ENCODE results near the gene ATP1B3. TPM values are rescaled to one million over a fixed set of nuclear protein-coding genes. Genes with fewer than 3 reads are reported as not detected.

ATP1B3 gene
- polyA plus RNA-seq, 1 donor from 2014 or later = 131 TPM

DNA sequence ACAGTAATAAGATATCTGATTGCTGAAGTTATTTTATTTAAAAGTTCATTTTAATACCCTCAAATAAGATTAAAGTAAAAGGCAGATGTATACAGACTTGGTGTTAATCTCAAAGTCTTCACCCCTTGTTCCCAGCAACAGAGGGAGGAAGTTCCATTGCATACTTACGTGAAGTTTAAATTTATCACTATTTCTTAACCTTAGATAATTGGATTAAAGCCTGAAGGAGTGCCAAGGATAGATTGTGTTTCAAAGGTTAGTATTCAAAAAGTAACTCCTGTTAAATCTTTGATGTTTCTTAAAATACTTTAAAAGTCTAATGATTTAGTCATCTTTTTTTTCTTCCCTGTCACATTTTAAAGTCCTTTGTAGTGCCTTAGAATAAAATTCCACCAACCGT, 39.3 kb downstream of the ATP1B3 start:
- H3K27ac ChIP-seq (ENCODE audit: low read length) = no peak overlapping the region
- no peaks in the 10 kb centered on the region for H3K79me2 ChIP-seq (replicated peaks; ENCODE audit: insufficient read depth, low read length)
- H2AFZ ChIP-seq (ENCODE audit: low read depth, low read length) = no peak overlapping the region
- no peaks in the 10 kb centered on the region for H3F3A ChIP-seq (ENCODE audit: insufficient read depth, low read length, poor library complexity, severe bottlenecking)
- no peak overlapping the region for H3K4me3 ChIP-seq (ENCODE audit: low read length)
- no peaks in the 10 kb centered on the region for H4K20me1 ChIP-seq (ENCODE audit: insufficient read depth)
- H3K27me3 ChIP-seq (ENCODE audit: insufficient read depth, low read depth, low read length) = no peaks in the 10 kb centered on the region
- no peaks in the 10 kb centered on the region for H3K9me2 ChIP-seq (ENCODE audit: insufficient read depth, low read length)
- no peak overlapping the region for H3K4me2 ChIP-seq (ENCODE audit: low read length)
- TF ChIP-seq, protein P1, sequence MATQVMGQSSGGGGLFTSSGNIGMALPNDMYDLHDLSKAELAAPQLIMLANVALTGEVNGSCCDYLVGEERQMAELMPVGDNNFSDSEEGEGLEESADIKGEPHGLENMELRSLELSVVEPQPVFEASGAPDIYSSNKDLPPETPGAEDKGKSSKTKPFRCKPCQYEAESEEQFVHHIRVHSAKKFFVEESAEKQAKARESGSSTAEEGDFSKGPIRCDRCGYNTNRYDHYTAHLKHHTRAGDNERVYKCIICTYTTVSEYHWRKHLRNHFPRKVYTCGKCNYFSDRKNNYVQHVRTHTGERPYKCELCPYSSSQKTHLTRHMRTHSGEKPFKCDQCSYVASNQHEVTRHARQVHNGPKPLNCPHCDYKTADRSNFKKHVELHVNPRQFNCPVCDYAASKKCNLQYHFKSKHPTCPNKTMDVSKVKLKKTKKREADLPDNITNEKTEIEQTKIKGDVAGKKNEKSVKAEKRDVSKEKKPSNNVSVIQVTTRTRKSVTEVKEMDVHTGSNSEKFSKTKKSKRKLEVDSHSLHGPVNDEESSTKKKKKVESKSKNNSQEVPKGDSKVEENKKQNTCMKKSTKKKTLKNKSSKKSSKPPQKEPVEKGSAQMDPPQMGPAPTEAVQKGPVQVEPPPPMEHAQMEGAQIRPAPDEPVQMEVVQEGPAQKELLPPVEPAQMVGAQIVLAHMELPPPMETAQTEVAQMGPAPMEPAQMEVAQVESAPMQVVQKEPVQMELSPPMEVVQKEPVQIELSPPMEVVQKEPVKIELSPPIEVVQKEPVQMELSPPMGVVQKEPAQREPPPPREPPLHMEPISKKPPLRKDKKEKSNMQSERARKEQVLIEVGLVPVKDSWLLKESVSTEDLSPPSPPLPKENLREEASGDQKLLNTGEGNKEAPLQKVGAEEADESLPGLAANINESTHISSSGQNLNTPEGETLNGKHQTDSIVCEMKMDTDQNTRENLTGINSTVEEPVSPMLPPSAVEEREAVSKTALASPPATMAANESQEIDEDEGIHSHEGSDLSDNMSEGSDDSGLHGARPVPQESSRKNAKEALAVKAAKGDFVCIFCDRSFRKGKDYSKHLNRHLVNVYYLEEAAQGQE (IDR thresholded peaks at IDR 0.05; ENCODE audit: borderline replicate concordance) = no peak
- TF ChIP-seq MXI1 (conservative IDR thresholded peaks at IDR 0.05; ENCODE audit: poor library complexity, severe bottlenecking) (no peak), TAF1 (IDR thresholded peaks at IDR 0.05; ENCODE audit: low read depth) (no peak), POLR2AphosphoS5 (IDR thresholded peaks at IDR 0.05) (no peak), SMC3 (conservative IDR thresholded peaks at IDR 0.05; ENCODE audit: poor library complexity) (no peak), RAD21 (conservative IDR thresholded peaks at IDR 0.05) (no peak), EP300 (conservative IDR thresholded peaks at IDR 0.05; ENCODE audit: poor library complexity, severe bottlenecking) (no peak), EZH2 (IDR thresholded peaks at IDR 0.05; ENCODE audit: borderline replicate concordance, insufficient read depth, low read length, poor library complexity, severe bottlenecking) (no peak)
- TF ChIP-seq, protein P2, sequence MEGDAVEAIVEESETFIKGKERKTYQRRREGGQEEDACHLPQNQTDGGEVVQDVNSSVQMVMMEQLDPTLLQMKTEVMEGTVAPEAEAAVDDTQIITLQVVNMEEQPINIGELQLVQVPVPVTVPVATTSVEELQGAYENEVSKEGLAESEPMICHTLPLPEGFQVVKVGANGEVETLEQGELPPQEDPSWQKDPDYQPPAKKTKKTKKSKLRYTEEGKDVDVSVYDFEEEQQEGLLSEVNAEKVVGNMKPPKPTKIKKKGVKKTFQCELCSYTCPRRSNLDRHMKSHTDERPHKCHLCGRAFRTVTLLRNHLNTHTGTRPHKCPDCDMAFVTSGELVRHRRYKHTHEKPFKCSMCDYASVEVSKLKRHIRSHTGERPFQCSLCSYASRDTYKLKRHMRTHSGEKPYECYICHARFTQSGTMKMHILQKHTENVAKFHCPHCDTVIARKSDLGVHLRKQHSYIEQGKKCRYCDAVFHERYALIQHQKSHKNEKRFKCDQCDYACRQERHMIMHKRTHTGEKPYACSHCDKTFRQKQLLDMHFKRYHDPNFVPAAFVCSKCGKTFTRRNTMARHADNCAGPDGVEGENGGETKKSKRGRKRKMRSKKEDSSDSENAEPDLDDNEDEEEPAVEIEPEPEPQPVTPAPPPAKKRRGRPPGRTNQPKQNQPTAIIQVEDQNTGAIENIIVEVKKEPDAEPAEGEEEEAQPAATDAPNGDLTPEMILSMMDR (IDR thresholded peaks at IDR 0.05; ENCODE audit: poor library complexity, severe bottlenecking) = no peak
- peaks cover 5% of the 10 kb centered on the region for H3K36me3 ChIP-seq (ENCODE audit: insufficient read depth, low read length)
- no peaks in the 10 kb centered on the region for H3K9me3 ChIP-seq (ENCODE audit: low read length)
- no peak overlapping the region for H3K9ac ChIP-seq (ENCODE audit: low read length)

DNA sequence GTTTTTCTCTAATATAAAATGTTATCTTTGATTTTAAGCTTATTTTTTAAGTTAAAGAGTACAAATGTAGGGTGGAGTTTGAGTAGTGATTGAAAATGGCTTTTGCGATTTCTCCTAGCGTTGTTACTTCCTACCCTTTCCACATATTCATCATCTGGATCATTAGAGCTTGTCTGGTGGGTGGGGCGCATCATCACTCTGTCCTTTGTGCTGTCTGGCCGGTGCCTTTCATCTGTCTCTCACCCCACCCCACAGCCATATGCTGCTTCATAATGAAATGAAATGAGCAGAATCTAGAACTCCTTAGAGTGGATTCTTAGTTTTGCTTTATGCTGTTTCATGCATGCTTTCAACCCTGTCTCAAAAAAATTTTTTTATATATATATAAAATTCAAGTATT, 44.3 kb downstream of the ATP1B3 start:
- peaks cover 5% of the 10 kb centered on the region for H3K36me3 ChIP-seq (ENCODE audit: insufficient read depth, low read length)
- H3F3A ChIP-seq (ENCODE audit: insufficient read depth, low read length, poor library complexity, severe bottlenecking) = no peaks in the 10 kb centered on the region
- H3K27me3 ChIP-seq (ENCODE audit: insufficient read depth, low read depth, low read length) = no peaks in the 10 kb centered on the region
- no peak overlapping the region for H3K27ac ChIP-seq (ENCODE audit: low read length)
- no peaks in the 10 kb centered on the region for H3K79me2 ChIP-seq (replicated peaks; ENCODE audit: insufficient read depth, low read length)
- no peak overlapping the region for H3K4me3 ChIP-seq (ENCODE audit: low read length)
- H3K9me2 ChIP-seq (ENCODE audit: insufficient read depth, low read length) = no peaks in the 10 kb centered on the region
- no peak overlapping the region for H2AFZ ChIP-seq (ENCODE audit: low read depth, low read length)
- TF ChIP-seq TAF1 (IDR thresholded peaks at IDR 0.05; ENCODE audit: low read depth) = no peak
- H3K9me3 ChIP-seq (ENCODE audit: low read length) = no peaks in the 10 kb centered on the region
- H3K9ac ChIP-seq (ENCODE audit: low read length) = no peak overlapping the region
- no peaks in the 10 kb centered on the region for H4K20me1 ChIP-seq (ENCODE audit: insufficient read depth)
- no peak overlapping the region for H3K4me2 ChIP-seq (ENCODE audit: low read length)

DNA sequence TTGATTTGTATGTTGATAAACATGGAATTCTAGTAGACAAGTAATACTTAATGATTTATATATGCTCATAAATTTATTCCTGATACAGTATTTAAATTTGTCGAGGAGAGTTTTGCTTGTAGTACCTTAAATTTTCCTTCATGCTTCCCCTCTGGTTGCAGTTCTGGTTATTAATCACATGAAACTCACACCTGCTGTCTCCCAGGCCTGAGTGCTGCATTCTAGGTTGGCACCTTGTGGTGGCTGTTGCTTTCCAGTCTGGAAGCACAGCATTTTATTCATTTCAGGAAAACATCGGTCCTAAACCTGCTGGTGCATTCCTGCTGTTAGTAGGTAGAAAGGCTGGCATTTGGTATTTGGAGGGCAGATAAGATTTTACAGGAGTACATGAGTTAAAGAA, 44.9 kb downstream of the ATP1B3 start:
- no peaks in the 10 kb centered on the region for H3K27me3 ChIP-seq (ENCODE audit: insufficient read depth, low read depth, low read length)
- no peak overlapping the region for H3K4me2 ChIP-seq (ENCODE audit: low read length)
- TF ChIP-seq EZH2 (IDR thresholded peaks at IDR 0.05; ENCODE audit: borderline replicate concordance, insufficient read depth, low read length, poor library complexity, severe bottlenecking) (no peak), POLR2AphosphoS5 (IDR thresholded peaks at IDR 0.05) (no peak), RAD21 (conservative IDR thresholded peaks at IDR 0.05) (no peak), SMC3 (conservative IDR thresholded peaks at IDR 0.05; ENCODE audit: poor library complexity) (no peak), EP300 (conservative IDR thresholded peaks at IDR 0.05; ENCODE audit: poor library complexity, severe bottlenecking) (no peak), TAF1 (IDR thresholded peaks at IDR 0.05; ENCODE audit: low read depth) (no peak), MXI1 (conservative IDR thresholded peaks at IDR 0.05; ENCODE audit: poor library complexity, severe bottlenecking) (no peak)
- TF ChIP-seq, protein P2 (IDR thresholded peaks at IDR 0.05; ENCODE audit: poor library complexity, severe bottlenecking) = no peak
- TF ChIP-seq, protein P1 (IDR thresholded peaks at IDR 0.05; ENCODE audit: borderline replicate concordance) = no peak
- peaks cover 5% of the 10 kb centered on the region for H3K36me3 ChIP-seq (ENCODE audit: insufficient read depth, low read length)
- no peaks in the 10 kb centered on the region for H4K20me1 ChIP-seq (ENCODE audit: insufficient read depth)
- no peaks in the 10 kb centered on the region for H3K79me2 ChIP-seq (replicated peaks; ENCODE audit: insufficient read depth, low read length)
- no peaks in the 10 kb centered on the region for H3K9me3 ChIP-seq (ENCODE audit: low read length)
- no peak overlapping the region for H3K4me3 ChIP-seq (ENCODE audit: low read length)
- H3F3A ChIP-seq (ENCODE audit: insufficient read depth, low read length, poor library complexity, severe bottlenecking) = no peaks in the 10 kb centered on the region
- no peak overlapping the region for H3K27ac ChIP-seq (ENCODE audit: low read length)
- H2AFZ ChIP-seq (ENCODE audit: low read depth, low read length) = no peak overlapping the region
- no peaks in the 10 kb centered on the region for H3K9me2 ChIP-seq (ENCODE audit: insufficient read depth, low read length)
- H3K9ac ChIP-seq (ENCODE audit: low read length) = no peak overlapping the region

Measured in neural cell (in vitro differentiated cells).